KOPT-K1 (cell line): ENCODE measurements around the gene SLC38A8.

Experiments used
- H3K27ac ChIP-seq: fragments of 200-600 bp; sonication (generic); 2 replicates; pipeline ENCODE4 v1.5.1; 2016; ENCODE audit warnings: antibody characterized with exemption, mild to moderate bottlenecking, low read depth, low read length; ENCODE audit not compliant: poor library complexity, severe bottlenecking
- H3K36me3 ChIP-seq: fragments of 200-600 bp; sonication (generic); 2 replicates; pipeline ENCODE4 v1.5.1; 2017; ENCODE audit warnings: antibody characterized with exemption, mild to moderate bottlenecking, low read length, moderate library complexity; ENCODE audit not compliant: insufficient read depth
- H3K9me3 ChIP-seq: fragments of 200-600 bp; sonication (generic); 2 replicates; pipeline ENCODE4 v1.5.1; 2017; ENCODE audit warnings: antibody characterized with exemption, low read length, mild to moderate bottlenecking; ENCODE audit not compliant: insufficient read depth, poor library complexity, severe bottlenecking

The SLC38A8 gene

GRCh38 chr16:84080378-84080777 lies 37.8 kb upstream of the SLC38A8 start:
- H3K36me3 ChIP-seq, result peaks cover 92% of the 10 kb centered on the region
- no peak overlapping the region for H3K27ac ChIP-seq
- no peaks in the 10 kb centered on the region for H3K9me3 ChIP-seq

DNA sequence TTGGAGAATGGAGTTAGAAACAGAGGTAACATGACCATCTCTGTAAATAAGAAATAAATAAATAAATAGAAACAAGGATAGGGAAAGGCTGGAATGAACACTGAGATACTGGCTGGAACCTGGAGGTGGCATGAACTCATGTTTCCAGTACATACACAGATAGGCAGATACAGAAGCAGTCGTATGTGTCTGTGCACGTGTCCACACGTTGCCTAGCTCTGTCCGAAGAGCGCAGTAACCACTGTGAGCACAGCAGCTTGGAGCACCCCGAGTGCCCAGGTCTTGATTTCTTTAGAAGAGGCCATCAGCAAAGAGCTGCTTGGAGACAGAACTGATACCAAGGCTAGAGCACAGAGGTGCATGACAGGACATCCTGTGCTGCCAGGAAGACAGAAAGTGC lies 37.1 kb upstream of the SLC38A8 start:
- Histone ChIP-seq H3K27ac (no peak overlapping the region), H3K36me3 (peaks cover 98% of the 10 kb centered on the region)

GRCh38 chr16:84075376-84075775 lies 32.8 kb upstream of the SLC38A8 start:
- H3K9me3 ChIP-seq, result no peaks in the 10 kb centered on the region
- H3K27ac ChIP-seq, result no peak overlapping the region
- H3K36me3 ChIP-seq, result peaks cover 100% of the 10 kb centered on the region

More for the DNA sequence above, 37.1 kb upstream of the SLC38A8 start:
- no peaks in the 10 kb centered on the region for H3K9me3 ChIP-seq

DNA sequence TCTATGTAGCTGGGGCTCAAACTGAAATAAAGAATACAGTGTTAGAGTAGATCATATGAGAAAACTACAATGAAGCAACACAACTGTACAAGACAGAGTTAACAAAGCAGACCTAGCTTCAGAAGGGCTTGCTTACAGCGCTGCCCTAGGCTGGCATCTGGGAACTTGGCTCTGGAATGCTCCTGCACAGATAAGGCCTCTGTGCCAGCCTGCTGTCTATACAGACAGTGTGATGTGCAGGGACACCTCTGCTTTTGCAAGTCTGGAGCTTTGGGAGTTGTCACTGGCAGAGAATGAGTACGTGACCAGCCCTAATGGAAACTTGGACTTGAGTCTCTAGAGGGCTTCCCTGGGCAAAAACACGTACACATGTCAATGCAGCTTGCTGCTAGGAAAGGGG lies 32.1 kb upstream of the SLC38A8 start:
- H3K9me3 ChIP-seq, result no peaks in the 10 kb centered on the region
- H3K36me3 ChIP-seq, result peaks cover 100% of the 10 kb centered on the region
- H3K27ac ChIP-seq, result no peak overlapping the region

DNA sequence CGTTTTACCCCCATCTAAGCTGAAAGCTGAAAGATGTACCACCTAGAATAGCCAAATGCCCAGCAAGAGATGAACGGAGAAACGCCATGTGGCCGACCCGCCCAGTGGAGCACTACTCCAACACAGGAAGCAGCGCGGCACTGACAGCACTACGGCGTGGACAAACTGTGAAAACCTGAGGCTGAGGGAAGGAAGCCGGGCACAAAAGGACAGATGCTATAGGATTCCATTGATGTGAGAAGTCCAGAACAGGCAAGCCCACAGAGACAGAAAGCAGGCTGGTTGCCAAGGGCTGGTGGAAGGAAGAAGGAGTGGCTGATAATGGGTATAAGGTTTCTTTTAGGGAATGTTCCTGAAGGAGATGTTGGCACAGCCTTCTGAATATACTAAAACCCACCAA lies 29.4 kb upstream of the SLC38A8 start:
- peaks cover 100% of the 10 kb centered on the region for H3K36me3 ChIP-seq
- no peaks in the 10 kb centered on the region for H3K9me3 ChIP-seq
- no peak overlapping the region for H3K27ac ChIP-seq

- H3K9me3 ChIP-seq, result no peaks in the 10 kb centered on the region
- H3K36me3 ChIP-seq, result peaks cover 100% of the 10 kb centered on the region
- no peak overlapping the region for H3K27ac ChIP-seq
Observed at GRCh38 chr16:84071121-84071520, 28.5 kb upstream of the SLC38A8 start.

GRCh38 chr16:84069540-84069939 lies 26.9 kb upstream of the SLC38A8 start:
- Histone ChIP-seq H3K27ac (no peak overlapping the region), H3K36me3 (peaks cover 100% of the 10 kb centered on the region), H3K9me3 (no peaks in the 10 kb centered on the region)

GRCh38 chr16:84068783-84069462 lies 26.3 kb upstream of the SLC38A8 start:
- H3K9me3 ChIP-seq, result no peaks in the 10 kb centered on the region
- peaks cover 100% of the 10 kb centered on the region for H3K36me3 ChIP-seq
- H3K27ac ChIP-seq, result no peak overlapping the region

- H3K9me3 ChIP-seq, result no peaks in the 10 kb centered on the region
- H3K36me3 ChIP-seq, result peaks cover 100% of the 10 kb centered on the region
- no peak overlapping the region for H3K27ac ChIP-seq
Observed at GRCh38 chr16:84068041-84068440, 25.4 kb upstream of the SLC38A8 start.

DNA sequence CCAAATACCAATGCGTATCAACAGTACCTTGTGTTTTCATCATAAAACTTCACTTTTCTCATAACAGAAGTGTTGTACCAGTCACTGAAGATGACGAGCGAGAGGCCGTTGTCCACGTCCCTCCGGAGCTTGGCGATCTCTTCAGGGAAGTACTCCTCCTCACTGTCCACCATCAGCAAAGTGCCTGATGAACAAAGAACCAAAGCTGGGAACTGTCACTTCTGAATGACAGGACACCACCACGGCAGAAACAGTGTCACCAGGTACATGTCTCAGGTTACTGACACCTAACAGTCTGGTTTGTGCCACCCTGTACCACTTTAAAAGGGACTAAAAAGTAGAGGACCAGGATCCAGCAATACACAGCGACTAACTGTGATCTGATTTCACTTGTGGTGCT lies 25.0 kb upstream of the SLC38A8 start:
- Histone ChIP-seq H3K27ac (no peak overlapping the region), H3K36me3 (peaks cover 100% of the 10 kb centered on the region), H3K9me3 (no peaks in the 10 kb centered on the region)

- no peaks in the 10 kb centered on the region for H3K9me3 ChIP-seq
- H3K36me3 ChIP-seq, result peaks cover 100% of the 10 kb centered on the region
- no peak overlapping the region for H3K27ac ChIP-seq
Observed at GRCh38 chr16:84065536-84066132, 23.0 kb upstream of the SLC38A8 start.

GRCh38 chr16:84063980-84064379 lies 21.4 kb upstream of the SLC38A8 start:
- Histone ChIP-seq H3K9me3 (no peaks in the 10 kb centered on the region), H3K27ac (no peak overlapping the region), H3K36me3 (peaks cover 100% of the 10 kb centered on the region)

GRCh38 chr16:84062734-84063640 lies 20.4 kb upstream of the SLC38A8 start:
- Histone ChIP-seq H3K36me3 (peaks cover 100% of the 10 kb centered on the region), H3K9me3 (no peaks in the 10 kb centered on the region), H3K27ac (no peak overlapping the region)

DNA sequence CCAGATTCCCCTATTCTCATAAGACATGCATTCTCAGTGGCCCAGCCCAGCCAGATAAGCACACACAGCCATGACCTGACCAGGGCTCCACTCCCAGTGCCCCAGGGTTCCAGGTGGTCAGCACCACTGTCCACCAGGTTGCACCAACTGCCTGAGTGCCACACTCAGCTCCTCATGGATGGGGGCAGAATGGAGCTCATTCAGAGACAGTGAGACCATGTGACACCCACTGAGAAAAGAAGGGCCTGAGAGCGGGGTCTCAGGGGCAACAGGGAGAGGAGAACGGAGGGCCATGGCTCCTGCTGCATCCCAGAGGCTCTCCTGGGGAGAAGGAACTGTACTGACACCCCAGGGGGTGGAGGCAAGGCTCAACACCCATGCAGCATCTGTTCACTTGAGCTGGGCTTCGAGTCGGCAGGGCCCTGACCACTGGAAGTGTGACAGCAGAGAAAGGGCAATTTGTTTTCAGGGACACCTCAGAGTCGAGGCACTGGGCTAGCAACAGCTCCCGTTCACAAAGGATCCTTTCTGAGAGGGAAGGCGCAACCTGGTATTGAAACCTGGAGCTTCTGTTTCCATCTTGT lies 18.7 kb upstream of the SLC38A8 start:
- Histone ChIP-seq H3K9me3 (no peaks in the 10 kb centered on the region), H3K36me3 (peaks cover 100% of the 10 kb centered on the region), H3K27ac (no peak overlapping the region)
